GM18870 (cell line): Measurements from ENCODE around the gene MEGF8.

Experiments
- ATAC-seq: cut with Tn5 transposase; IDR thresholded peaks from one replicate; pipeline ENCODE4 v1.9.1; 2021; ENCODE audit warnings: moderate library complexity; ENCODE audit not compliant: unreplicated experiment

Gene MEGF8

DNA sequence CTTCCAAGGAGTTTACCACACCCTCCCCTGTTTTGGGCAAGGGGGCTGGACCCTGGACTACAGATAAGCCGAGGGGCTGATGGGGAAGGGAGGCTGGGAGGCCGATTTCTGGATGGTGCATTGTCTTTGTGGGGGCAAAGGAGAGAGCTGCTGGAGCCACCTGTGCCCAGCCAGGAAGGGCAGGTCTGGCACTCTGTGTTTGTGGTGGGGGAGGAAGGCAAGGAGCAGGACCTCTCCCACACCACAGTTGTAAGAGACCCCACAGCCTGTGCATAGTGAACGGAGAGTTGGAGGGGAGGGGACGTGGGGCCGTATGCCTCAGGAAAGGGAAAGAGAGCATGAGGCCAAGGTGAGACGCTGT, 39.5 kb upstream of the MEGF8 start:
- no peak for ATAC-seq

DNA sequence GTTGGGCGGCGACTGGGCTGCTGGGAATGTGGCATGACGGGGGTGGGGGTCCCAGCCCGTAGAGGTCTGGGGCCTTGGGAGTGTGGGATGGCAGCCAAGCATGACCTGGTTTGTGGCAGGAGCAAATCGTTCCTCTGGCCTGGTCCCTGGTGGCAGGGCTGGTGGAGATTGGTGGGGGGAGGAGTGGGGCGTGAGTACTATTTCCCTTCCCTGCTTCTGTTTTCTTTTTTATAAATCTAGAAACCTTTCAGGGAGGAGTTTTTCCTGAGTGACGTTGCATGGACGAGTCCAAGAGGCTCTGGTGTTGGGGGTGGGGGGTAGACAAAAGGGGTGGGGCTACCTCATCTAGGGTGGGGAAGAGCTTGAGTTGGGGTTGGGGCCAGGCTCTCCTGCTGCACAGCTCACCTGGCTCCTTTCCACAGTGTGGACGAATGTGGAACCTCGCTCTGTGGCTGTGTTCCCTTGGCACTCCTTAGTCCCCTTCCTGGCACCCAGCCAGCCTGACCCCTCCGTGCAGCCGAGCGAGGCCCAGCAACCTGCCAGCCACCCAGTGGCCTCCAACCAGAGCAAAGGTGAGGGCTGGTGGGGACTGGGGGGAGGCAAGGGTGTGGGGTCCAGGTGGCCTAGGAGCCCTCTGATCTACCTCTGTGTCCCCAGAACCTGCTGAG, 39.0 kb upstream of the MEGF8 start:
- no peak for ATAC-seq

GRCh38 chr19:42287017-42287826, 38.2 kb upstream of the MEGF8 start:
- no peak for ATAC-seq

- ATAC-seq = no peak
Measured at GRCh38 chr19:42287827-42288107, 37.7 kb upstream of the MEGF8 start.

GRCh38 chr19:42288387-42288786, 37.0 kb upstream of the MEGF8 start:
- ATAC-seq = no peak

GRCh38 chr19:42288881-42289555, 36.4 kb upstream of the MEGF8 start:
- no peak for ATAC-seq

DNA sequence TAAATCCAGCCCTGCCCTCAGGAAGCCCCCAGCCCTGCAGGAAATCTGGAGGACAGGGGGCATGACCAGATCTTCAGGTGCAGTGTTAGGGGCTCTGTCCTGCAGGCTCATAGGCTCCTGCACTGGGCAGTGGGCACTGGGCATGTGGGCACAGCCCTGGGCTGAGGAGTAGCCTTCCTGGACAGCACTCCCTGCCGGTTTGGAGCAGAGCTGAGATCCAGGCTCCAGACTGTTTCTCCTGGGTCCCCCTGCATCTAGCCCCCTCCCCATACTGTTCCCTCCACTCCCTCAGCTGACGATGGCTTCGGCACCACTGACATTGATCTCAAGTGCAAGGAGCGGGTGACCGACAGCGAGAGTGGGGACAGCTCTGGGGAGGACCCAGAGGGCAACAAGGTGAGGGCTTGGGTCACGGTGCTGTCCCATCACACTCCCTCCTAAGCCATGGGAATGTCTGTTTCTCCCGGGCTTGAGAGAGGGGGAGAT, 35.8 kb upstream of the MEGF8 start:
- ATAC-seq = no peak

DNA sequence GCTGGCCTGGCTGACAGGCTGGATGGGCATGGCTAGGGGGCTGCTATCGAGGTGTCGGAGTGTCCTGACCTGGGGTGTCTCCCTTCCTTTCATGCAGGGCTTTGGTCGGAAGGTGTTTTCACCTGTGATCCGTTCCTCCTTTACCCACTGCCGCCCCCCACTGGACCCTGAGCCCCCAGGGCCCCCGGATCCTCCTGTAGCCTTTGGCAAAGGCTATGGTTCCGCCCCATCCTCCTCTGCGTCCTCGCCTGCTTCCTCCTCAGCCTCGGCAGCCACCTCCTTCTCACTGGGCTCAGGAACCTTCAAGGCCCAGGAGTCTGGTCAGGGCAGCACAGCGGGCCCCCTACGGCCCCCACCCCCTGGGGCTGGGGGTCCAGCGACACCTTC, 35.3 kb upstream of the MEGF8 start:
- ATAC-seq = no peak

DNA sequence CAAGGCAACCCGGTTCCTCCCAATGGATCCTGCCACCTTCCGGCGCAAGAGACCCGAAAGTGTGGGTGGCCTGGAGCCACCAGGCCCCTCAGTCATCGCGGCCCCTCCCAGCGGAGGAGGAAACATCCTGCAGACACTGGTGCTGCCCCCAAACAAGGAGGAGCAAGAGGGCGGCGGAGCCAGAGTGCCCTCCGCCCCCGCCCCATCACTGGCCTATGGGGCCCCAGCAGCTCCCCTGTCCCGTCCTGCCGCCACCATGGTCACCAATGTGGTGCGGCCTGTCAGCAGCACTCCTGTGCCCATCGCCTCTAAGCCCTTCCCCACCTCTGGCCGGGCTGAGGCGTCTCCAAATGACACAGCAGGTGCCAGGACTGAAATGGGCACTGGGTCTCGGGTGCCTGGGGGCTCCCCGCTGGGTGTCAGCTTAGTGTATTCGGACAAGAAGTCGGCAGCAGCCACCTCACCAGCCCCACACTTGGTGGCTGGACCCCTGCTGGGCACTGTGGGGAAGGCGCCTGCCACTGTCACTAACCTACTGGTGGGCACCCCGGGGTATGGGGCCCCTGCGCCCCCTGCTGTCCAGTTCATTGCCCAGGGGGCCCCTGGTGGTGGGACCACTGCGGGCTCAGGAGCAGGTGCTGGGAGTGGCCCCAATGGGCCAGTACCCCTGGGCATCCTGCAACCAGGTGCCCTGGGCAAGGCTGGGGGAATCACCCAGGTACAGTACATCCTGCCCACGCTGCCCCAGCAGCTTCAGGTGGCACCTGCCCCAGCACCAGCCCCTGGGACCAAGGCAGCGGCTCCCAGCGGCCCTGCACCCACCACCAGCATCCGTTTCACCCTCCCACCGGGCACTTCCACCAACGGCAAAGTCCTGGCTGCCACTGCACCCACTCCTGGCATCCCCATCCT, 34.7 kb upstream of the MEGF8 start:
- ATAC-seq = no peak

- ATAC-seq = no peak
Measured at GRCh38 chr19:42291435-42291810, 34.0 kb upstream of the MEGF8 start.

- ATAC-seq = no peak
Measured at GRCh38 chr19:42292042-42292960, 33.1 kb upstream of the MEGF8 start.

DNA sequence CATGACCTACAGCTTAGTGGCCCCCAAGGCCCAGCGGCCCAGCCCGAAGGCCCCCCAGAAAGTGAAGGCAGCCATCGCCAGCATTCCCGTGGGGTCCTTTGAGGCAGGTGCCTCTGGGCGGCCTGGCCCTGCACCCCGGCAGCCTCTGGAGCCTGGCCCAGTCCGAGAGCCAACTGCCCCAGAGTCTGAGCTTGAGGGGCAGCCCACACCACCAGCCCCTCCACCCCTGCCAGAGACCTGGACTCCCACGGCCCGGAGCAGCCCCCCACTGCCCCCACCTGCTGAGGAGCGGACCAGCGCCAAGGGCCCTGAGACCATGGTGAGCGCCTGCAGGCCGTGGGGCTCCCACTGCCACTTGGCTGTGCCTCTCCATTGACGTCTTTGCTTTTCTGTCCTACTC, 32.5 kb upstream of the MEGF8 start:
- ATAC-seq = no peak

GRCh38 chr19:42293540-42293939, 31.9 kb upstream of the MEGF8 start:
- ATAC-seq = no peak

DNA sequence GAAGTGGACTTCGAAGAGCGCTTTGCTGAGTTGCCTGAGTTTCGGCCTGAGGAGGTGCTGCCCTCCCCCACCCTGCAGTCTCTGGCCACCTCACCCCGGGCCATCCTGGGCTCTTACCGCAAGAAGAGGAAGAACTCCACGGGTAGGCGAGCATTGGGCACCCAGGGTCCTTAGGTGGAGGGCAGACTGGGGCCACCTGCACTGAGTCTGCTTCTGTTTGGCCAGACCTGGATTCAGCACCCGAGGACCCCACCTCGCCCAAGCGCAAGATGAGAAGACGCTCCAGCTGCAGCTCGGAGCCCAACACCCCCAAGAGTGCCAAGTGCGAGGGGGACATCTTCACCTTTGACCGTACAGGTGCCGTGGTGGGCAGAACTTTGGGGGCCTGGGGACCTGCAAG, 31.5 kb upstream of the MEGF8 start:
- no peak for ATAC-seq

DNA sequence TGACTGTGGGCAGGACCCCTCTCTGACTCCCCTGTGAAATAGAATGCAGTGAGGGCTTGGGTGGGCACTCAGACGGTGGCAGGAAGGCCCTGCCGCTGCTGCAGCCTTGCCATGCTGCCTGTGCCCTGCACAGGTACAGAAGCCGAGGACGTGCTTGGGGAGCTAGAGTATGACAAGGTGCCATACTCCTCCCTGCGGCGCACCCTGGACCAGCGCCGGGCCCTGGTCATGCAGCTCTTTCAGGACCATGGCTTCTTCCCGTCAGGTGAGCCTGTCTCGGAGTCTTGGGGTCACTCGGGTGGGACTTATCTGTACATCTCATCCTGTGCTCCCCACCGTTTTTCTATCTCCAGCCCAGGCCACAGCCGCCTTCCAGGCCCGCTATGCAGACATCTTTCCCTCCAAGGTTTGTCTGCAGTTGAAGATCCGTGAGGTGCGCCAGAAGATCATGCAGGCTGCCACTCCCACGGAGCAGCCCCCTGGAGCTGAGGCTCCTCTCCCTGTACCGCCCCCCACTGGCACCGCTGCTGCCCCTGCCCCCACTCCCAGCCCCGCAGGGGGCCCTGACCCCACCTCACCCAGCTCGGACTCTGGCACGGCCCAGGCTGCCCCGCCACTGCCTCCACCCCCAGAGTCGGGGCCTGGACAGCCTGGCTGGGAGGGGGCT, 30.8 kb upstream of the MEGF8 start:
- ATAC-seq = no peak

- no peak for ATAC-seq
Measured at GRCh38 chr19:42295342-42295741, 30.1 kb upstream of the MEGF8 start.

DNA sequence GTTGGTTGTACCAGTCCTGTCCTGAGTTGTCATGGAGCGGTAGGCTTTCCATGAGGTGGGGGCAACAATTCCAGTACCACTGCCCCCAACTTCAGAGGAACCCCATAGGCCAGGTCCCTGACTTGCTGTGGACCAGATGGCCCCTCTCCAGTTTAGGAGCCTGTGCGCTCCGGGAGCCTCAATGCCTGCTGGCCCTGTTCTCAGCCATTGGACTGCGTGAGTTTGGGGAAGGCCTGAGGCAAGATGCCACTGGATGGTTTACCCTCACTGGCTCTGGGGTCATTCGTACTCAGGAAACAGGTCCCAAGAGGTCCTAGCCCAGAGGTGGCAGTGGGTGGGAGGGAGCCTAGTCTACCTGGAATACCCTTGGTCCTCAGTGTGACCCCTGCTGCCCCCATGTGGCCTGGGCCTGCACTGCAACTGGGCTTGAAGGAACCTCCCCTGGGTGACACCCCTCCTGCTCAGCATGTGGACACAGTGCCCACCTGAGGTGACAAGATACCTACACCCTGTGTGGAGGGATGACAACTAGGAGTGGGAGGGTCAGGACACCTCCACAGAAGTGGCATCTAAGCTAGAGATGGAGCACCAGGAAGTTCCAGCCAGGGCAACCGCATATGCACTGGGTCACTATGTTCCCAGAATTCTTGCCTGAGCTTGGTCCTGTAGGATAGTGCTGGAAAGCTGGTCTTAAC, 29.5 kb upstream of the MEGF8 start:
- no peak for ATAC-seq

GRCh38 chr19:42297039-42297438, 28.4 kb upstream of the MEGF8 start:
- no peak for ATAC-seq

DNA sequence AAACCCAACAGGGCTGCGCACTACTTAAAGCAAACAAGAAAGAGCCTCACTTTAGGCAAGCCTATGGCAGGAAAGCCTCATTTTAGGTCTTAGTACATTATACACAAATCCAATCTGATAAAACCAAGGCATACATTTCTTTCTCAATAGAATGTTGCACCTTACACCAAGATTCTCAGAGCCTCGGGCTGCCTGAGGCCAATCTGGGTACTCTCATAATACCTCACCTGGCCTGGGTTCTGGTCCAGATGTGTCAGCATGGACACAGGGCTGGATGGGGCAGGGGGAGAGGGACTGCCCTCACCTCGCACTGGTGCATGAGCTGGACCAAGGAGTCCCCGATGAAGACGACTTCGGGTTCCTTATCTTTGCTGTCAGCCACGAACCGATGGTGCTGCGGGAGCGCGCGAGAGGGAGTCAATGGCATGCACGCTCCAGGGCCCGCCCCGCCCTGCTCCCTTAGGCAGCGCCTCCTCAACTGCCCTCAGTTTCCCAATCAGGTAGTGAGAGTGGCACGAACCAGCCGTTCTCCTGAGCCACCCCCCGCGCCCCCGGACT, 23.7 kb upstream of the MEGF8 start, which contains the start of gene PRR19:
Gene PRR19 (plus strand): TSS at position 487 of the 558 bp plus-strand sequence. CDS start 7,453 bp downstream, outside the sequence.
- no peak for ATAC-seq
